Stromal cell of bone marrow (primary cell): ENCODE data around the gene MPZL3.

Source experiments
- DNase-seq: peaks from one replicate; pipeline ENCODE4 v3.0.0-alpha.2; 2012; ENCODE audit warnings: low read depth

The MPZL3 gene

DNA sequence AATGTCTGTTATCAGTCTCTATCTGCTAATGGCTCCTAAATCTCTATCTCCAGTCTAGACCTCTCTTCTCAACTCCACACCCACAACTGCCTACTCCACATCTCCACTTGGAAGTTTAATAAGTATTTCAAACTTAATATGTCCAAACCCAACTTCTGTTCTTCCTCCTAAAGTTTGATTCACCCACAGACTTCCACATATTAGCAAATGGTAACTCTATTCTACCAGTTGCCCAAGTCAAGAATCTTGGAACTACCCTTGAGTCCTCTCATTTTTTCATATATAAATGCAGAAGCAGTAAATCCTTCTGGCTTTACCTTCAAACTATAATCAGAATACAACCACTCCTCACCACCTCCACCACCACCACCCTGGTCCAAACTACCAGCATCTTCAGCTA, 20.7 kb downstream of the MPZL3 start:
- no peak for DNase-seq

- DNase-seq, result no peak
Measured at GRCh38 chr11:118230088-118230487, 22.1 kb downstream of the MPZL3 start.

- DNase-seq, result peak; percentile 11
Measured at GRCh38 chr11:118229274-118229847, 22.8 kb downstream of the MPZL3 start.

GRCh38 chr11:118227865-118228785, 24.0 kb downstream of the MPZL3 start:
- DNase-seq, result no peak

GRCh38 chr11:118226781-118227180, 25.4 kb downstream of the MPZL3 start:
- DNase-seq, result no peak

GRCh38 chr11:118226296-118226695, 25.9 kb downstream of the MPZL3 start:
- DNase-seq, result peak; percentile 20

- no peak for DNase-seq
Measured at GRCh38 chr11:118224511-118225188, 27.5 kb downstream of the MPZL3 start, which contains the start of gene JAML. JAML (minus strand) TSS chr11:118225011; CDS start chr11:118214866, 10,145 bp downstream.

DNA sequence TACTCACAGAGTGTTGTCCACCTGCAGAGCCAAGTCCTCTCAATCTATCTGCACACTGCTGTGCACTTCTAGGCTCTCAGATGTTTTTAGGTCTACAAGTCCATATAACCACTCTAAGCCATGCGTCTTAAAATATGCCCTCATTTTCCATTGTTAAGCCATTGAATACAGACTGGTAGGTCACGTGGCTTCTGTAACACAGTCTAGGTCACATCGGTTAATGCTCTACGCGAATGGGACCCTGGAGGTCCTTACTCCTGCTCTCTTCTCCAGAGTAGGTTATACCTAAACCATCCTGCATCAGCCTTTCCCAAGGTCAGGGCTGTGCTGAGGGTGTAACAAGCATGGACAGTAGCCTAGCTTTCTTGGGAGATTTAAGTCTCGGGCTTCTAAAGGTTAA, 28.2 kb downstream of the MPZL3 start:
- no peak for DNase-seq

GRCh38 chr11:118223570-118223969, 28.6 kb downstream of the MPZL3 start:
- no peak for DNase-seq

- DNase-seq, result no peak
Measured at GRCh38 chr11:118222437-118222836, 29.7 kb downstream of the MPZL3 start.

GRCh38 chr11:118221419-118221818, 30.7 kb downstream of the MPZL3 start:
- no peak for DNase-seq

- no peak for DNase-seq
Measured at GRCh38 chr11:118219732-118220131, 32.4 kb downstream of the MPZL3 start.

- DNase-seq, result no peak
Measured at GRCh38 chr11:118219244-118219643, 32.9 kb downstream of the MPZL3 start.

DNA sequence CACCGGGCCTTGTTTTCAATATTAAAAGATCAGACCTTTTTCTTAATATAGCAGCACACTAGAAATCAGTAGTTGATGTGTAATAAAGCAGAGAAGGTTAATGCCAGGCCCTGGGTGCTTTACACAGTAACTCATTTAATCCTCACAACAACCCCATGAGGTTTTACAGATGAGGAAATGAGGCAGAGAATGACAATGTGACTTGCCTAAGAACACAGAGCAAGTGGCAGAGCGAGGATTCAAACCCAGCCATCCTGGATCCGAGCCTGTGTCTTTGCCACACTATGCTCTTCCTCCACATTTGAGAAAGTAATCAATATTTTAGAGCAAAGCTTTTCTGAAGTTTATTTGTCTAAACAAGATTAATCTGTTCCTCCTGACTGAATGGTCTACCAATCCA, 34.6 kb downstream of the MPZL3 start:
- DNase-seq, result no peak

- DNase-seq, result no peak
Measured at GRCh38 chr11:118216621-118217481, 35.3 kb downstream of the MPZL3 start.

GRCh38 chr11:118215765-118216164, 36.4 kb downstream of the MPZL3 start:
- DNase-seq, result no peak

DNA sequence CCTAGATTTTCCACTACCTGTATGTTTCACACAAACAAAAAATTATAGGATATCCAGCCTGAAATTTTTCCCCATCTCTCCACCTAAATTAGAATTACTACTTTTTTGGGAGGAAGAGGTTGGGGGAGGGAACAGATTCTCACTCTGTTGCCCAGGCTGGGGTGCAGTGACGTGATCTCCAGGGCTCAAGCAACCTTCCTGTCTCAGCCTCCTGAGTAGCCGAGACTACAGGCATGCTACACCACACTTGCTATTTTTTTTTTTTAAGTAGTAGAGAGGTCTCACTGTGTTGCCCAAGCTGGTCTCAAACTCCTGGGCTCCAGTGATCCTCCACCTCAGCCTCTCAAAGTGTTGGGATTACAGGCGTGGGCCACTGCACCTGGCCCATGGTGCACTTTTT, 36.9 kb downstream of the MPZL3 start:
- DNase-seq, result no peak

DNA sequence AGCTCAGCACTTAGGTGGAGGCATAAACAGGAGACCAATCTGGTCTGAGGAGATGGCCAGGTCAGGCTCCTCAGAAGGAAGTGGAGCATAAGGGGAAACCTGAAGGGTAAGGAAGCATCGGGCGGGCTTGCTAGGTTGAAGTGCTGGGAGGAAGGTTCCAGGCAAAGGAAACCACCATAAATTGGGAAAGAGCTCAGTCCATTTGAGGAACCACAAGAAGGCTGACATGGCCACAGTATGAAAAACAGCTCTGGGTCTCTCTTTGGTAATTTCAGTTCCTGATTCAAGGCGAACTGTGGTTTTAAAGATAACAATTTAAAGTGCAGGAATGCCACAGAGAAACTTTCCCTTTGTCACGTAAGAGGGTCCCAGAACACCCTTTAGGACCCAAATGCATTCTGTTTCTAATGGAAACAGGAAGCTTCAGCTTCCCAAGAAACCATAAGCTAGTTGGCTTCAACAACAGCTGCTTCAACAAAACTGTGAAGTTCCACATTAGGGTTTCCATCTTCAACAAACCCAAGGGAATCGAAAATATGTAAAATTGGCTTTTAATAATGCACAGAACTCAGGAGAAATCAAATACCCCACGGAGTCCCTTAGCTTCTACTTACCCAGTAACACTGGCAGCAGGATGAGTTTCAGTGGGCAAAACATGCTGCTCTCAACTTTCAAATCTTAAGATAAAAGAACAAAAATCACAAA, 37.8 kb downstream of the MPZL3 start:
- no peak for DNase-seq

- DNase-seq, result no peak
Measured at GRCh38 chr11:118213781-118214180, 38.4 kb downstream of the MPZL3 start.

DNA sequence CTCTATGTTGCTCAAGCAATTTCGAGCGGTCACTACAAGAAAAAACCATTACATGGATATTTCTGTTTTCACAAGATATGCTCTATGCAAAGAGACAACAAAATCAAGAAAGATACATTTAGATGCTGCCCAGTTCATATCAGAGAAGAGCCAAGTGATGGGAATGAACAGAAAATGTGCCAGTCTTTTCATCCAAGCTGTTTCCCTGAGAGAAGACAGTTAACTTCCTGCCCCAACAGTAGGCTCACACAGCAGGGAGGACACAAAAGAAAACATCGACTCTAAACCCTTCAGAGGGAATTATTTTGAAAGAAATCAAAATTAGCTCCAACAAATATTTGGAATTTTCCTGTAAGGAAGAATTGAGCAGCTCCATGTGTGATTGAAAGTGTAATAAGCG, 39.0 kb downstream of the MPZL3 start:
- DNase-seq, result no peak

- DNase-seq, result no peak
Measured at GRCh38 chr11:118212781-118213191, 39.4 kb downstream of the MPZL3 start.
